Measurements from ENCODE around the gene IFT22. TPM values are rescaled to one million over a fixed set of nuclear protein-coding genes. Genes with fewer than 3 reads are reported as not detected.
"Not testable (repeated sequence)": the region's sequence is repeated elsewhere in the genome, so short reads cannot be mapped to it uniquely, and the experiment has no call there.

IFT22 gene
- total RNA-seq, 6 experiments from 2014 or later, result 25.6 to 30.6 (median 26.6) TPM

DNA sequence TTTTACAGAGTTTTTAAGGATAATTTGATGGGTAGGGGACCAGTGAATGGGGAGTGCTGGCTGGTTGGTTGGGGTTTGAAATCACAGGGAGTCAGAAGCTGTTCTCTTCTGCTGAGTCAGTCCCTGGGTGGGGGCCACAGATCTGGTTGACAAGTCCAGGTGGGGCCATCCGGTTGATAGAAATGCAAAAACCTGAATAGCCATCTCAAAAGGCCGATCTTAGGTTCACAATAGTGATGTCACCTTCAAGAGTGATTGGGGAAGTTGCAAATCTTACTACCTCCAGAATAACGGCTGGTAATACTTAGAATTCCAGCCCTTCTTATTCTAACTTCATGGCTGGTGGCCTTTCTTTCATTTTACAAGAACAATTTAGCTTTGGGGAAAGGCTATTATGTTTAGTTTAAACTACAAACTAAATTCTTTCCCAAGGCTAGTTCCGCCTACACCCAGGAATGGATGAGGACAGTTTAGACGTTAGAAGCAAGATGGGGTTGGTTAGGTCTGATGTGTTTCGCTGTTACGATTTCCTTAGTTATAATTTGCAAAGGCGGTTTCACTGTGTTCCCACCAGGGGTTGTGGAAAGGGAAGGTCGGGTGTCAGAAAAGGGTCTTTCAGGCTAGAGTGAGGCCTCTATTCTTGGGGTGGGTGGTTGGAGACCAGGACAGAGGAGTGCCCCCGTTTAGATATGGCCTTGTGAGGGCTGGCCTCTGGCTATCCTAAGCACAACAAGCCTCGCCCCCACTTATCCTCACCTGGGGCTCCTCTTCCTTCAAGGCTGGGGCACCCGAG lies 27.4 kb downstream of the IFT22 start:
- Mint-ChIP-seq H3K9me3 (no peaks in the 10 kb centered on the region), H3K27me3 (ENCODE audit: insufficient read depth) (peaks cover 50% of the 10 kb centered on the region), H3K4me1 (ENCODE audit: low read depth) (peaks cover 10% of the 10 kb centered on the region; the same call in 1 of the 2 replicates), H3K27ac (no peak overlapping the region), H3K4me3 (no peak overlapping the region), H3K36me3 (ENCODE audit: low read depth) (no peaks in the 10 kb centered on the region)
- DNase-seq, result no peak
- TF ChIP-seq, protein P1, sequence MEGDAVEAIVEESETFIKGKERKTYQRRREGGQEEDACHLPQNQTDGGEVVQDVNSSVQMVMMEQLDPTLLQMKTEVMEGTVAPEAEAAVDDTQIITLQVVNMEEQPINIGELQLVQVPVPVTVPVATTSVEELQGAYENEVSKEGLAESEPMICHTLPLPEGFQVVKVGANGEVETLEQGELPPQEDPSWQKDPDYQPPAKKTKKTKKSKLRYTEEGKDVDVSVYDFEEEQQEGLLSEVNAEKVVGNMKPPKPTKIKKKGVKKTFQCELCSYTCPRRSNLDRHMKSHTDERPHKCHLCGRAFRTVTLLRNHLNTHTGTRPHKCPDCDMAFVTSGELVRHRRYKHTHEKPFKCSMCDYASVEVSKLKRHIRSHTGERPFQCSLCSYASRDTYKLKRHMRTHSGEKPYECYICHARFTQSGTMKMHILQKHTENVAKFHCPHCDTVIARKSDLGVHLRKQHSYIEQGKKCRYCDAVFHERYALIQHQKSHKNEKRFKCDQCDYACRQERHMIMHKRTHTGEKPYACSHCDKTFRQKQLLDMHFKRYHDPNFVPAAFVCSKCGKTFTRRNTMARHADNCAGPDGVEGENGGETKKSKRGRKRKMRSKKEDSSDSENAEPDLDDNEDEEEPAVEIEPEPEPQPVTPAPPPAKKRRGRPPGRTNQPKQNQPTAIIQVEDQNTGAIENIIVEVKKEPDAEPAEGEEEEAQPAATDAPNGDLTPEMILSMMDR (IDR thresholded peaks at IDR 0.05), result no peak

DNA sequence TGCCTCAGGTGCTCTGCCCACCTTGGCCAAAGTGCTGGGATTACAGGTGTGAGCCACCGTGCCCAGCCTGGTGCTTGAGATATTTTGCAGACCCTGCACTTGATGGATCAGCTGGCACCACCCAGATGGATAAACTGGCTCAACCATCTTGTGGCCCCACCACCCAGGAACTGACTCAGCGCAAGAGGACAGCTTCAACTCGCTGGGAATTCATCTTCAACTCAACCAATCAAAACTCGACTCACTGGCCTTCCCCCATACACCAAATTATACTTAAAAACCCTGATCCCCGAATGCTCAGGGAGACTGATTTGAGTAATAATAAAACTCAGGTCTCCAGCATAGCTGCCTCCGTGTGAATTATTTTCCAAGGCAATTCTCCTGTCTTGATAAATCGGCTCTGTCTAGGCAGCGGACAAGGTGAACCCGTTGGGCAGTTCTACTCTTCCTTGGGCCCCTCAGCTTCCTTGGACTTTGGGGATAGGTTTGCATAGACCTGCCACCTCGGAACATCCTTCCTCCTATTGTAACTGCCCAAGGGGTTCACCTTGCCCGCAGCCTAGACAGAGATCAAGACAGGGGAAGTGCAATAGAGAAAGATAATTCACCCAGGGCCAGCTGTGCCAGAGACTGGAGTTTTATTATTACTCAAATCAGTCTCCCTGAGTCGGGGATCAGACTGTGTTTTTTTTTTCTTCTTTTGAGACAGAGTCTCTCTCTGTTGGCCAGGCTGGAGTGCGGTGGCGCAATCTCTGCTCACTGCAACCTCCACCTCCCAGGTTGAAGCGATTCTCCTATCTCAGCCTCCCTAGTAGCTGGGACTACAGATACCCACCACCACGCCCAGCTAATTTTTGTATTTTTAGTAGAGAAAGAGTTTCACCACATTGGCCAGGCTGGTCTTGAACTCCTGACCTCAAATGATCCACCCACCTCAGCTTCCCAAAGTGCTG lies 28.3 kb downstream of the IFT22 start:
- H3K27ac Mint-ChIP-seq; H3K9me3 Mint-ChIP-seq; DNase-seq; H3K36me3 Mint-ChIP-seq (ENCODE audit: low read depth); H3K4me3 Mint-ChIP-seq: not testable (repeated sequence)
- Mint-ChIP-seq H3K27me3 (ENCODE audit: insufficient read depth) (peaks cover 50% of the 10 kb centered on the region), H3K4me1 (ENCODE audit: low read depth) (peaks cover 10% of the 10 kb centered on the region; the same call in 1 of the 2 replicates)

DNA sequence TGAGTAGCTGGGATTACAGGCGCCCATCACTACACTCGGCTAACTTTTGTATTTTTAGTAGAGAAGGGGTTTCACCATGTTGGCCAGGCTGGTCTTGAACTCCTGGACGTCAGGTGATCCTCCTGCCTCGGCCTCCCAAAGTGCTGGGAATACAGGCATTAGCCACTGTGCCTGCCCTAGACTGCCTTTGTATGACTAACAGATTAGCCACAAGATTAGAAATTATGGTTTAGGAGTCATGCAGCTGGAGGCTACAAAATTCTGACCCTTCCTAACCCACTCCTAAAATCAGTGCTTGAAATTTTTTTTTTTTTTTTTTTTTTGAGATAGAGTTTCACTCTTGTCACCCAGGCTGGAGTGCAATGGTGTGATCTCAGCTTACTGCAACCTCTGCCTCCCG lies 29.0 kb downstream of the IFT22 start:
- H3K4me1 Mint-ChIP-seq (ENCODE audit: low read depth), result peaks cover 10% of the 10 kb centered on the region; the same call in 1 of the 2 replicates
- H3K27ac Mint-ChIP-seq; H3K9me3 Mint-ChIP-seq; H3K4me3 Mint-ChIP-seq; H3K36me3 Mint-ChIP-seq (ENCODE audit: low read depth): not testable (repeated sequence)
- H3K27me3 Mint-ChIP-seq (ENCODE audit: insufficient read depth), result peaks cover 54% of the 10 kb centered on the region
- DNase-seq, result peak; percentile 11

DNA sequence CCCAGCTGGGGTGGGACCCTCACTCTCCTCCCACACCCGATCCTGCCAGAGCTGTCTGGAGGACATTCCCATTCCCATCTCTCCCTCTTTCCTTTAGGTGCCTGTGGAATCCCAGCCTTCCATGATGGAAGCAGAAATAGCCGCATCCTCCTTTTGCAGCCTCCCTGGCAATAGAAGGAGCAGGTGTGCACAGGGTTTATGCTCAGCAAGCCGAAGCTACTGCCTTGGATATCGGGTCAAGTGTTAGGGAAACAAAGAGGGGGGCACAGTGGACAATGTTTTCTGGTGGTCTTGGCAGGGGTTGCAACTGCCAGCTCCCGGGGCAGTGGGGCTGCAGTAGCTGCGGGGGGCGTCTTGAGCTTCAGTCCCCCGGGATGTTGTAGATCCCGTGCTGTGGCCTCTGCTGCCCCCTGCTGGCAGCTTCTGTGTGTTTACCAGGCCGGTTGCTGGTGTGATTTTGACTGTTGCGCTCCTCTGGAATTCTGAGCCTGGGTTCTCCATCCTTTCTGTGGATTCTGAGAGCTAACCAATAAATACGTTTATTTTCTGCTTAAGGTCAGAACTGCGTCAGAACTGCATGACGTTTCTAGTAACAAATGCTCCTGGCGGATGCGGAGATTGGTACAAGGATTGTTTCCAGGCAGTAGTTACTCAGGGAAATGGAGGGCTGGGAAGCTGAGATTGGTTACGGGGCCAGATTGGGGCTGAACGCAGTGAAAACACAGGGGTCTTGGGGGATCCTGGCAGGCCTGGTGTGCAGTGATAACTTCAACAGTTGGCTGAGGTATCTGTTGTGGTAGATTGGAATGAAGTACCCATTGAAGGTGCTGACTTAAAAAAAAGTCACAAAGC lies 31.2 kb downstream of the IFT22 start:
- H3K27me3 Mint-ChIP-seq (ENCODE audit: insufficient read depth), result peaks cover 60% of the 10 kb centered on the region
- peaks cover 10% of the 10 kb centered on the region; the same call in 1 of the 2 replicates for H3K4me1 Mint-ChIP-seq (ENCODE audit: low read depth)
- H3K9me3 Mint-ChIP-seq; H3K27ac Mint-ChIP-seq; H3K4me3 Mint-ChIP-seq; H3K36me3 Mint-ChIP-seq (ENCODE audit: low read depth): not testable (repeated sequence)
- TF ChIP-seq, protein P1 (IDR thresholded peaks at IDR 0.05), result peak; percentile 88
- peak; percentile 23 for DNase-seq

DNA sequence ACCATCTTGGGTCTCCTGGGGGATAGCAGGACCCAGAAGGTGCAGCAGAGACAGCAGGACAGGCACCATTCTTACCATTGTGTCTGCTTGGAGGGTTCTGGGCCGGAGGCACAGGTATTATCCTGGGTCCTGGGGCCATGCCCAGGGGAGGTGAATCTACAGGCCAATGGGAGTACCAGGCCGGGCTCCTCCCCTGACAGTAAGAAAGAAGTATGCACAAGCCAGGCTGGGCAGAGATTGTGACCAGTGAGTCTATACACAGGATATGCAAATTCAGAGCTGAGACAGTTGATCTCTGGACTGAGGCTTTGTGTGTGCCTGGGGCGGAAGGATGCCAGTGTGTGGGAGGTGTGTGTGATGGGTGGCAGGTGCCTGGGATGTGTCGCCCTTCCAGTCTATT lies 31.9 kb downstream of the IFT22 start:
- not testable (repeated sequence) for H3K9me3 Mint-ChIP-seq; H3K27ac Mint-ChIP-seq; H3K4me3 Mint-ChIP-seq; DNase-seq; H3K36me3 Mint-ChIP-seq (ENCODE audit: low read depth)
- Mint-ChIP-seq H3K27me3 (ENCODE audit: insufficient read depth) (peaks cover 58% of the 10 kb centered on the region), H3K4me1 (ENCODE audit: low read depth) (peaks cover 10% of the 10 kb centered on the region; the same call in 1 of the 2 replicates)

DNA sequence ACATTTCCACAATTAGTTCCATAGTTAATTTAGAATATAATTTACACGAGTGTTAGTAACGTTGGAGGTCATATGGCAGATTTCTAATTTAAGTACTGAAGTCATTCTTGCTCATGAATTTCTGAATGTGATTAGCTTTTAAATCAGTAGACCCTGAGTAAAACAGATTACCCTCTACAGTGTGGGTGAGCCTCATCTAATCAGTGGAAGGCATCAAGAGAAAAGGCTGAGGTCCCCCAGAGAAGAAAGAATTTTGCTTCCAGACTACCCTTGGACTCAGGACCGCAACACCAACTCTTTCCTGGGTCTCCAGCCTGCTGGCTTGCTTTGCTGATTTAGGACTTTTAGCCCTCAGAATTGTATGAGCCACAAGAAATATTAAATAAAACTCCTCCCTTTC lies 33.2 kb downstream of the IFT22 start:
- Mint-ChIP-seq H3K36me3 (ENCODE audit: low read depth) (no peaks in the 10 kb centered on the region), H3K27ac (no peak overlapping the region), H3K4me1 (ENCODE audit: low read depth) (peaks cover 10% of the 10 kb centered on the region; the same call in 1 of the 2 replicates), H3K27me3 (ENCODE audit: insufficient read depth) (peaks cover 52% of the 10 kb centered on the region), H3K4me3 (no peak overlapping the region), H3K9me3 (no peaks in the 10 kb centered on the region)
- no peak for DNase-seq
- TF ChIP-seq, protein P1 (IDR thresholded peaks at IDR 0.05), result no peak
